ENCODE data around the gene OPN4.

OPN4 gene

GRCh38 chr10:86699991-86700840, 45.9 kb downstream of the OPN4 start:
- no peak for DNase-seq (ENCODE audit: low read depth)

DNA sequence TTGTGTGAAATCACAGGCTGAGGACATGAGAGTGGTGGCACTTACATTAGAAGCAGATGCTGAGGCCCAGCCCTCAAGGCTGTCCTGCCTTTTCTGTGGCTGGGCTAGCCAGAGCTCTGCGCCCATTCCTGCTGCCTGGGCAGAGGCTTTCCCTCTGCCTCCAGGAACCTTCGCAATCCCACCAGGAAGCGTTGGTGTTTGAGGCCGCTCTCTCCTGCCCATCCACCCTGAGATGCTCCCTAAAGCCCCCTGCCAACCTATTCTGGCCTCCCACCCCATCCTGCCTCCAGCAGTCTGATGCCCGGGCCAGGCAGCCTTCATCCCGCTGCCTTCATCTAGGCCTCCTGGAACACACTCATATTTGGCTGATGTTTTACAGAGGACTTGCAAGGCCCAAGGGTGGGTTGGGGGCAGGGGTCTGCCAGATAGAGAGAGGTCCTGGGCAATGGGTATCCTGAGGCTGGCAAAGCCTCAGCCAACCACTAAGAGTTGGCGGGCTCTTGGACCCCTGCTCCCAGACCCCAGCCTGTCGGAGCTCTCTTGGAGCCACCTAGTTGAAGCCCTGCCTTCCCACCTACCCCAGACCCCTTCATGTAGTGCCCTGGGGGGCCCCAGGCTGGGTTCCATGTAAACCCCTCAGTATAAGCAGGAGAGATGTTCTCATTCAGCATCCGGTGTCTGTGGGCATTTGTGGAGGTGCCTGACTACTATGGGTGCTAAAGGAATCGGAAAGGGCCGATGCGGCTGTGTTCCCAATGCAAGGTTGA, 46.7 kb downstream of the OPN4 start:
- DNase-seq (ENCODE audit: low read depth) = no peak

- DNase-seq (ENCODE audit: low read depth) = no peak
Measured at GRCh38 chr10:86703176-86703575, 48.8 kb downstream of the OPN4 start.

DNA sequence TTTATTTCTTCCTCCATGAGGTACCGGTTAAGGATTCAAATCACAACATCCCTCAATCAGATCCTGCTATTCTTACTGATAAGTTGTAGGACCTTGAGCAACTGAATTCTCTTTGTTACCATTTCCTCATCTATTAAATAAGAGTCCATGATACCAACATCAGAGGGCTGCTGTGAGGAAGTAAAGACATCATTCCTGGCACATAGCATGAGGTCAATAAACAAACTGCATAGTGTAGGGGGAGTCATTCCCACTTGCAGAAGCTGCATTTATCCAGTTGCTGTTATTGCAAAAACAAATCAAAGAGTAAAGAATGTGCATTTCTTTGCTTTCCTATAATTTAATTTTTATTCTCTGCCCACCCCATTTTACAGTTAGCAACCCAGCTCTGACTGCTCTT, 50.8 kb downstream of the OPN4 start:
- no peak for DNase-seq (ENCODE audit: low read depth)

- DNase-seq (ENCODE audit: low read depth) = no peak
Measured at GRCh38 chr10:86705905-86706304, 51.6 kb downstream of the OPN4 start.

DNA sequence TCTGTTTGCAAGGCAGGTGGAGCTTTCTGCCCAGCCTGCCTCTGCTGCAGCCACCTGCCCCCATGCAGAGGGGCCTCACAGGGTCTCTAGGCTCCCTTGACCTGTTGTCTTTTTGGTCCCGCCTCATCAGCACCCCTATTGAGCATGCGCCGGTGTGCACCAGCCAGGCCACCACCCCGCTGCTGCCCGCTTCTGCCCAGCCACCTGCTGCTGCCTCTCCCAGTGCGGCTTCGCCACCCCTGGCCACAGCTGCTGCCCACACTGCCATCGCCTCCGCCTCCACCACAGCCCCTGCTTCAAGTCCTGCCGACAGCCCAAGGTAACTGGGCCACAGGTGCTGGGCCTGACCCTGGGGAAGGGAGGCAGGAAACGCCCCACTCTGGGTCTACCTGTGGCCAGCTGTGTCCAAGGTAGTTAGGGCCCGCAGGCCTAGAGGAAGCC, 52.1 kb downstream of the OPN4 start:
- DNase-seq (ENCODE audit: low read depth) = no peak

GRCh38 chr10:86706977-86707376, 52.6 kb downstream of the OPN4 start:
- DNase-seq (ENCODE audit: low read depth) = no peak

DNA sequence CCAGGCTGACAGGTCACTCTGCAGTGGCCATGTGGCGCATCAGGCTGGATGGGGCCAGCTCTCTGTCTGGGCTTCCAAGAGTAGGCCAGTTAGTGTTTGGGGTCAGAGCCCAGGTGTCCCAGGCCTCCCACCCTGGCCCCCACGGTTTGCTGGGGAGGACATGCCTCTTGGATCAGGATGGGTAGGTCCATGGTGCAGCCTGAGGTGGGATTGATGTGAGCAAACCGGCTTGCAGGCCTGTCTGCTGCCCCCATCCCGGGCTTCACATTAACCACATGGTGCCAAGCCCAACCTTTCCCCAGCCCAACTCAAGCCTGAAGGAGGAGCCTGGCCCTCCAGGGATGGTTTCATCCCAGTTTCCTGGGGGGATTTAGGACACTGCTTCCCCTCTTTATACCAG, 53.2 kb downstream of the OPN4 start:
- no peak for DNase-seq (ENCODE audit: low read depth)

DNA sequence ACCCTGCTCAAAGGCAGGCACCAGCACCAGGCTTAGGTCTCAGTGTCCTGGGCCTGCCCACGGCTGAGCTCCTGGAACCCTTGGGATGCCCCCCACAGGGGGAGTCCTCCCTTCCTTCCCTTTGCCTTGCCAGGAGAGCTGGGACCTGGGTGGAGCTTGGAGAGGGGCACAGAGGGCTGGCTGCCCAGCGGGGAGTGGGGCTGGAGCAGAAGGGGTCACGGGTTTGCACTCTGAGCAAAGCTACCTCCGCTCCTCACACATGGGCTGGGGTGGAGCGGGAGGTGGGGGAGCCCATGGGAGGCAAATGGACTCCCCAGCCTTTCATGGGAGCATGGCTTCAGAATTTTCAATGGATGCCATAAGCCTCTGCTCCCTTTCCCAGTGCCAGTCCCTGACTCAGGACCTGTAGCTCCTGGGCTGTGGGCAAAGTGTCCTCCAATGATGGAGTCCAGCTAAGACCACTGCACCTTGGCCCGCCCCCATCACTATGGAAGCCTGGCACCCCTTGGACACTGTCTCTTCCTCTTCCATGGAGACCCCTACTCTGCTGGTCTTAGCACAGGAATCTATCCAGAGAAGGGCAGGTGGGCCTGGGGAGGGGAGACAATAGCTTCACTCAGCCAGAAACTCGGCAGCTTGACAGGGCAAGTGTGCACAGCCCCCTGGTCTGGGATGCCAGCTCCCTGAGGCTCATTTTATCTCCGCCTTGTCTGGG, 53.9 kb downstream of the OPN4 start:
- no peak for DNase-seq (ENCODE audit: low read depth)

DNA sequence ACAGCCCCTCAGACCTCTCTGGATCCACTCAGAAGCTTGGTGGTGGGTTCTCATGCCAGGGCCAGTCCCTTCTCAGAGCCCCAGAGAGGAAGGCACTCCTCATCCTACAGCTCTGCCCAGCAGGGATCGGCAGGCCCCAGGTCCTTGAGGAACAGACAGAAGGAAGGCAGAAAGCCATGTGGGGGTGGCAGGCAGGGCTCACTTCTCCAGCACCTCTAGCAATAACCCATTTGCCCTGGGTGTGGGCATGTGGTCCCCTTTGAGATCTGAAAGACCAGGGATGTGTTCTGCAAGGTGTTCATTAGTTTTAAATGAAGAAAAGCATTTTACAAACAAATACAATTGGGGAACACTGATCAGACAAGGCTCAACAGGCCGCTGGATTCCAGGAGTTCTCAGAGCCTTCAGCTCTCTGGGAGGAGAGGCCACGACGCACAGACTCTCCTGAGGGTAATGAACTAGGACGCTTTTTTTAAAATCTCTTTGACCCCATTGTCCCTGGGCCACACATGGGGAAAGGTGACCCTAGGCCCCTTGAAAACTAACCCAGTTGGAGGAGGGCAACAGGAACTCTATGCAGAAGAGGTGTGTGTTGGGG, 54.5 kb downstream of the OPN4 start:
- no peak for DNase-seq (ENCODE audit: low read depth)

GRCh38 chr10:86709396-86710185, 55.2 kb downstream of the OPN4 start:
- no peak for DNase-seq (ENCODE audit: low read depth)

- DNase-seq (ENCODE audit: low read depth) = peak; percentile 91
Measured at GRCh38 chr10:86710987-86711512, 56.7 kb downstream of the OPN4 start.

- peak; percentile 41 for DNase-seq (ENCODE audit: low read depth)
Measured at GRCh38 chr10:86711513-86712316, 57.4 kb downstream of the OPN4 start.

DNA sequence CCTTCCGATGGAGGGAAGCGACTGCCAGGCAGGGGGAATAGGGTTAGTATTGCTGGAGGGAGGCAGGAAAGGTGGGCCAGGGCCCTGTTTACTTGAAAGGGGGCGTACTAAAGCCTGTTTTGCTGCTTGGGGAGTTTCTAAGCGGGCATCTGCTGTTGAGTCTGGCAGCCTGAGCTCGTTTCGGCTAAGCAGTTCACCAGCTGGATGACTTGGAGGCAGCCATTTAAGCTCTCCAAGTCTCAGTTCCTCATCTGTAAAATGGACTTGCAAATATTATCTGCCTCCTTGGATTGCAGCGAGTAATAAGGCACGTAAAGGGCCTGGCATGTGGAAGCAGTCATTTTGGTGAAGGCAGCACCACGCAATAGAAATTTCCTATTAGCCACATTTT, 58.0 kb downstream of the OPN4 start:
- no peak for DNase-seq (ENCODE audit: low read depth)

- no peak for DNase-seq (ENCODE audit: low read depth)
Measured at GRCh38 chr10:86715156-86715795, 60.9 kb downstream of the OPN4 start.

- DNase-seq (ENCODE audit: low read depth) = no peak
Measured at GRCh38 chr10:86715836-86716235, 61.5 kb downstream of the OPN4 start.
